HCEC 1CT (cell line): ENCODE results near the gene HS6ST2.

Source experiments
- DNase-seq: peaks from one replicate; pipeline ENCODE4 v3.0.0-alpha.2; 2017

The HS6ST2 gene

DNA sequence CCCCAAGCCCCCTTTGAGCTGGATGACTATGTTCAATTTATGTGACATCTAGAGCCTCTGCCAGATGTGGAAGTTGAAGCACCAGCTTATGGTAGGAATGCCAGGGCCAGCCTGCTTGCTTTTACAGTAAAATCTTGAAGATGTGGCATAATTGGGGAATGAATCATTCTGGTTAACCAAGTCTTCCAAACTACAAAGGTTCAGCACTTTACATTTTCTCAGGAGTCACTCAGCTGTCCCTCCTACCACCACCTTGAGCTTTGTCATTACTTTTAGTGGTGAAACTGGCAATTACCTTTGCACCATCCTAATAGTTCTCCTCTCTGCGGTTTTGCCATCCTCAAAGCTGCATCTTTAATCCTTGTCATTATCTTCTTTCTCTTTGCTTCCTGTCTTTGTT is 172.2 kb downstream of the HS6ST2 start:
- DNase-seq: no peak

DNA sequence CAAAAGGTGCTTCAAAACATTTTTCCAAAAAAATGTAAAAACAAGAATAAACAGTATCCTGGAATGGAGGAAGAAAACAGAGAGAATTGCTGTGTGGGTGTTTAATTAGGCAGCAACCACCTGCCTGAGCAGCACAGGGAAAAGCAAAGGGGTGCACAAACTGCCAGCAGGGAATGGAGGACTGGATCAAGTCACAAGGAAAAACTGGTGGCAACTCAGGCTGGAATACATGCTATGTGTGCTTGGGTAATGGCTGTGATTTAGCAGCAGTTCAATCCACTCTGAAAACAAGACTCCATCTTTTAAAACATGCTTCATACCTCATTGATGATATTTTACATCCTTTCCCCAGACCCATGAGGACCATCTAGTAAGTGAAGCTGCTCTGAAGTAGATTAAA is 179.5 kb downstream of the HS6ST2 start:
- no peak for DNase-seq

DNA sequence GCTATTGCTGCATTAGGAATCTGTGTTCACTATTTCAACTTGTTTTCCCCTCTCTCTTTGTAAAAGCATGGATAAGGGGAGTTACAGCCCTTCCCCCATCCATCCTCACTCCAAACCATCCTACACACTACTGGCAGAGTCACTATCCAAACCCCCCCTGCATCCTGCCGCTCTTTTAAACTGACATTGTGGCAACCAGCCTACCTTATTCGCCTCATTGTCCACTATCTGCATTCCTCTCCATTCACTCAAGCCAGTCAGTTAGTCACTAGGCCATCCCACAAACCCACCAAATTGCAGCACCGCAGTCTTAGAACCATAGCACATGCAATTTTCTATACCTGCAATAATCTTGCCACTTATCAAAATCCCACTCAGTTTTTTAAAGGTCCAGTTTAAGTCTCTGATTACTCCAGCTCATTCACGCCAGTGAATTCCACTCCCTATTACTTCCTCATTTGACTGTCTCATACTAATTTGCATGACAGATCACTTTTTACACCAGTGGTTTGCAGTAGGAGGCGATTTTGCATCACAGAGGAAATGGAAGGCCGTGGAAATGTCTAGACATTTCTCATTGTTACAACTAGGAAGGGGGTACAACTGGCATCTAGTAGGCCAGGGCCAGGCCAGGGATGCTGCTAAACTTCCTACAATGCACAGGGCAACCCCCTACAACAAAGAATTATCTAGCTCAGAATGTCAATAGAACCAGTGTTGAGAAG is 181.8 kb downstream of the HS6ST2 start:
- no peak for DNase-seq

DNA sequence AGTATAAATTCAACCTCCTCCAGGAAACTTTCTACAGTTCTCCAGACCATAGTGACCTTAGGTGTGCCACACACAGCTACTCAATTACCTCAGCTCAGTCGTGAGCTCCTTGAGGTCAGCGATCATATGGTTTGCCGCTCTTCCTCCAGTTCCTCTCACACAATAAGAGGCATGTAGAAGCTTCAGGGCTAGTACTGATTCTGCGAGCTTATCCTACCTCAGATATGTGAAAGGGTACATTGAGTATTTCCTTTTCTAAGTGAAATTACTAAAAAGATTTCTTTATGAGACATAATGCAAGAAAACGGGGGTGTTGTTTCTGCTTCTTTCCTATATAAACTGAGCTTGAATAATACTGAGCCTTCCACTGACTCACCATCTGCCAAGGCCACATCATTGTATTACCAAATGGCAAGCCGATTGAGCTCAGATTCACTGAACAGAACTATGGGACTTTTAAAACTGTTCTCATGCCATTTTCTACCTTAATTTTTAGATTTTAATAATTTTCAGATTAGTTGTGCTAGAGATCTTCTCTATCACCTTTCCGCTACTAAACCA is 183.1 kb downstream of the HS6ST2 start:
- no peak for DNase-seq

DNA sequence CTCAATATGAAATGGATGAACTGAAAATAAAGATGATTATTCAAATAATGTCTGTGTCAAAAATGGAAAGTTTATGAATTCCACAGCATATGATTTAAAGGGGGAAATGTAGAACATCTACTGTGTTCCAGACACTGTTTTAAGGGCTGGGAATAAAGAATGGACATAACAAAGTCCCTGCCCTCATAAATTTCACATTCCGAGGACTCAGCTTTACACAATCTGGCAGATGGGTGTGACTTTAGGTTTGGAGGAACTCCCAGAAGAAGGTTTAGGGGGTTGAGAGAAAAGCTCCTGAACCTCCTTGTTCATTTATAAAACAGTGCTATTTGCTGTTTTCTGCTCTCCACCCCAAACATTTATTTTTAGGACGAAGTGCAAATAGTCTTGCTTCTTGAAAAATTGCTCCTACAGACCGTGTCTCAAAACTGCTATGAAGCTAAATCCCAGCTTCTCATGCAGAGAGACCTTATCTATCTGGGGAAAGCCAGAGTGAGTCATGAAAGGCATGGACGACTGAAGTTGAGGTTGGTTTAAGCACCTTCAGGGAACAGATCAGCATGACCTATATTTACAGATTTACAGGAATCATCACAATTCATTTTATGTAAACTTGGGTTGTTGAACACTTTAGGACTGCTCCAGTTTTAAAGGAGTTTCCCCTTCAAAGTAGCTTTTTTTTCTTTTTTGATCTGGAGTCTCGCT is 184.3 kb downstream of the HS6ST2 start:
- no peak for DNase-seq

DNA sequence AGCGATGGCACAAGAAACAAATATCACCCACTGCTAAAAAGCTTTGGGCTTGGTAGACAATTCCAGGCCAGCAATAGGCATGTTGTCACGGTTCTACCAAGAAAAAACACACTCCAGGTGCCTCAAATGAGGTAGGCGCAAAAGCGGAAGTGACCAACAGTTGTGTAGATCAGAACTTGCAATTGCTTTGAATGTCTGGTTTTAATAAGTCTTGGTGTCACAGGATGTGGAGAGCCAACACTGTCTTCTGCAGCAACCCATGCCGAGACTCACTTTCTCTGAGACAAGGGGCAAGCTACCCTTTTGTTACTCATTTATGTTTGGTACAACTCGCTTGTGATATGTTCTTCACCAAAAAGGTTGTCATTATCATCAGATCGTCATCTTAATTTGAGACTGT is 188.8 kb downstream of the HS6ST2 start:
- DNase-seq: no peak

DNA sequence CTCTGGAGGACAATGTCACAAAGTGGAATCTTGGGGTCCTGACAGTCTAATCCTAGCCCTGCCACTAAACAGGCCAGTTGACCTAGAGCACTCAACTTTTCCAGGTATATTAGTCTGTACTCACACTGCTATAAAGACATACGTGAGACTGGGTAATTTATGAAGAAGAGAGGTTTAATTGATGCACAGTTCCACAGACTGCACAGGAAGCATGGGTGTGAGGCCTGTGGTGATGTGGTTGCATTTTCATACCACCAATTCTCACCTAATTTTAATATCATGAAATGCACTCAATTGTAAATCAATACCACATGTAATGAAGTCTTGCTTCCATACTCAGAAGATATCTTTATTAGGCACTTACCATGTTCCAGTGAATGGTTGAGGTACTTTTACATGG is 192.0 kb downstream of the HS6ST2 start:
- no peak for DNase-seq

DNA sequence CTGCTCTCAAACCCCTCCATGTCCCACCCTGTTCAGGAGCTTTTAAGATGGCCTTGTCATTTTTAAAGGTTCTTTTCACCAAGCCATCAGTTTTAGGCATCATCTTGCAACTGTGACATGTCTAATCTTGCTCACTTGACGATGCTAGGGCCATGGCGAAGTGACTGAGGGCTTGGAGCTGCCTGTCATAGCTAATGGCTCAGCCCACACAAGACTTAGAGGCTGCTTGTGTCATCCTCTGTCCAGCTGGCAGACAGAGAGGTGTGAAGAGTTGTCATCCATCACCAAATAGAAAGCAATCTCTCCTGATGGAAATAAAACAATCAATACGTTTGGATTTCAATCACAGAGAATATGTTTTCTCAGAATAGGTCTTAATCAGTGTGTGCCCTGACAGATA is 194.9 kb downstream of the HS6ST2 start:
- DNase-seq: no peak

DNA sequence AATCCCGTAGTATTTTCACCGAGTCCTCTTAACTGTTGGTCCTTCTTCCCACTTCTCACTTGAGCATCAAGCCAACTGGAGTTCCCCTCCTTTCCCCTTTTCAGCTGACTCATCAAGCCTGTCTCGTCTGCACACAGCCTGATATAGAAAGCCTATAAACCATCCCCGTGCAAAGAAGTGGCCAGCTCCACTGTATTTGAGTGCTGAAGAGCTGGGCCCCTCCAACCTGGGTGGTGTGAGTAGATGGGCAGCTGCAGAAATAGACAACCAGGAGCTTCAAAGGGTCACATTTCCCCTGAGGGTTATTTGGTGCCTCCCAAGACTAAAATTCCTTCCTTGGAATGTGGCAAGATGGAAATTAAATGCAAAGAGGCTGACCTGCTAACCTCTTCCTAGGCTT is 199.7 kb downstream of the HS6ST2 start:
- DNase-seq: no peak

DNA sequence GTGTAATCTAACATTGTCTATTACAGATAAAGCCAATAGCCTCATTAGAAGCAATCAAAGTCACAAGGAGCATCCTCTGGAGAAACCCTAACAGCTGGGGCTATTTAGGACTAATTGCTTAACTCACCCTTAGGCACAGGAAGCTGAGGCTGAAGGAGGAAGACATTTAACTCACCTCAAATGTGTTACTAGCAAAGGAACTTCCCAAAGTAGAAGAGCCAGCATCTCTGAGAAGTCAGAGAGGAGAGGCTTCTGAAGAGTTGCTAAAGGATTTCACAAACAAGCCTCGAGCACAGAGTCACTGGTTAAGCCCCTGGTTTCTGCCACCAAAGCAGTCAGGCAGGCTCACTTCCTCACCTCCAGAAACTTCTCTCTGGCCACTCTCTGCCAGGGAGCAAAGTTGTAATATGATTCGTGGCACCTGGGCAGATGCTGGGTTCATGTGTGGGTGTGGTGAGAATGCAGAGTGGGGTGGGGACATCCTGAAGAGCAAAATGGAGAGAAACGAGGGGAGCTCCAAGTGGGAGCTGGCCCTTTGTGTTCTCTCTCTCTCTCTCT is 201.3 kb downstream of the HS6ST2 start:
- no peak for DNase-seq

DNA sequence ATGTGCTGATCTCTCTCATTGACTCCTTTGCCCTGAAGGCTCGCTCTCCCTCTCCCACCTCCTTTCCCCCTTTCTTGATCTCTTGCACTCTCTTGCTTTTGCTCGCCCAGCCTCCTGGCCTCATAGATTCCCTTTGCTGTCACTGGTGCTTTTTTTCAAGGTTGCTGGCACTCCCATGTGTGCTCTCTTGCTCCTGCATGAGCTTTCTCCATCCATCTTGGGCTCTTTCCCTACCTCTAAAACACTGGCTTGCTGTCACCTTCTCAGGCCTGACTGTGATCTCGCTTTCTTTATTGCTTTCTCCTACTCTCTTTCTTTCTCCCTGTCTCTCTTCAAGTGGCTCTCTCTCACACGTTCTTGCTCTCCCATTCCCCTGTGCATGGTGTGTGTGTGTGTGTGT is 202.0 kb downstream of the HS6ST2 start:
- no peak for DNase-seq

DNA sequence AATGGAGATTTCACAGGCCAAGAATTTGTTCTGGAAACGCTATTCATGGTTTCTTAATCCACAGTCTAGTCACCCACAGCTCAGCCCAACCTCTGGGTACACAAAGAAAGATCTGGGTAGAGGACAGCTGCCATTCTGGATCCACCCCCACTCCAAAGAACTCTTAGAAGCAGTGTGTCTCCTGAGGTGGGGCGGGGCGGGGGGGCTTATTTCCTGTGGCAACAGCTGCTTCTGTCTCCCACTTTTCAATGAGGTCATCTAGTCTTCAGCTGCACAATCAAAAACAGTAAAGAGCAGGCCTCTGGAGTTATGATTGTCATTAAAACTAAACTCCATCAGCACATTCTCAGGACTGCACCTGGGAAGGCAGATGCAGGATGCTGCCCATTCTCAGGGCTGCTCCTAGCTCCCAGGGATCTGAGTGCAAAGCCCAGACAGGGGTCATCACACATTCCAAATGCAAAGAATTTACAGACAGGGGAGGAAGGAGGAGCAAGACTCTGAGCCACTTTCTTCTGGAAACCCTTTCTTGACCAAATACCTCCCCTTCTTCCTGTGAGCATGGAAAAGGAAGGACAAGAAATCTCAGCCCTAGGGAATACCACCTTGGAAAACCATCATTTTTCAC is 207.3 kb downstream of the HS6ST2 start:
- DNase-seq: no peak

DNA sequence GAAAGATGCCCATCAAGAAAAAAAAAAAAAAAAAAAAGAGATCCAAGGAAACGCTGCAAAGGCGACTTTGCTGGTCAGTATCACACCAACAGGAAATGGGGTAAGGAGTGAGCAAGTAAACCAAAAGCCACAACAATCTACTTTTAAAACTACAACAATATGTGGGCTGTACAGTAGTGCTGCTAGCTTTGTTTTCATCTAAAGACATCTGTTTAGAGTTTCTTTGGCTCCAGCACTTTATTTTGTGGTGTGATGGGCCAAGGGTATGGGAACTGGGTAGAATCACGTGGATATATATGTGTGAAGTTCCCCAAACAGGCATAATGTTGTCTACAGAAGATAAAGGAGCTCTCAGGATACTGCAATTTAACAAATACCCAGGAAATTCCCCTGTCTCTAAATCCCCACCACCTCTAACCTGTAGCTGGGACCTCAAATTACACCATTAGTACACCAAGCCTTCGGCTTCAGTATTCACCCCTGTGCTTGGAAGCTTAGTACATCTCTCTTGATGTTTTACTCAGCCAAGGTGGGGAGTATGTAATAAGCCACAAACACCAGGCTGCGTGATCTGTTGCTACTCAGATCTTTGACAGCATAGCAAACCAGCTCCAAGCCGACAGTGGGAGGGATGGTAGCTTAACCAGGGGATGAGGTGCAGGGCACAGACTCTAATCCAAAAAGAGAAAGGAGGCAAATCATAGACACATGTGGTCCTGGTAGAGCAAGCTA is 207.9 kb downstream of the HS6ST2 start:
- no peak for DNase-seq

DNA sequence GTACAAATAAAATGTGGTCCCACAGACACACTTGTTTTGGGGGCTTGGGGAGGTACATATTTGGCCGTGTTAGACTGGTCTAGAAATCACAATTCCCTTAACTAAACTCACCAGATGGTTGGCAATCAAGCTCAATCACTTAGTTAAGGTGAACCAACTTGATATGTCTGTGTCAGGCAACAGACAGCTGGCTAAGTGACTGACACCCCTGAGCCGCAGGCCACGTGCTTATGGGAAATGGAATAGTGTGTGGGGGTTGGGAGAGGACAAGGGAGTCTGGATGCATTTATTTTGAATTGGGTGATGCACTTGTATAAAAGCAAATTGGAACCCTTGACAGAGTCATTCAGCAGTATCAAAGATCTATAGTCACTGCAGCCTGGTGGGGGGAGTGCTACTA is 209.0 kb downstream of the HS6ST2 start:
- DNase-seq: no peak

DNA sequence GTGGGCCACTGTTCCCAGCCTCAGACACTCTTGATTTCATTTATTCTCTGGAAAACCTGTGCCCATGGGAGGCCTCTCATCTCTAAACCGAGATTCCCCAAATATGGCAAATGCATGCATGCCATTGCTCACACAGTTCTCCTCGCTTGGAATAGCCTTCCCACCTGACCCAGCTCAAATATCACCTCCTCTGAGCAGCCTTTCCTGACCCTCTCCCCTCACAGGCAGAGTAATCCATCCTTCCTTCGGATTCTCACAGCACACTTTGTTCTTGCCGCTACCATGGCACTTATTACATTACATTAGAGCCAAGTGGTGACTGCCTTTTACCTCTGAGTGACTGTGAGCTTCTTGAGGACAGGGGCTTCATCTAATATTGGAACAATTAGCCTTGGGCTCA is 209.5 kb downstream of the HS6ST2 start:
- no peak for DNase-seq

DNA sequence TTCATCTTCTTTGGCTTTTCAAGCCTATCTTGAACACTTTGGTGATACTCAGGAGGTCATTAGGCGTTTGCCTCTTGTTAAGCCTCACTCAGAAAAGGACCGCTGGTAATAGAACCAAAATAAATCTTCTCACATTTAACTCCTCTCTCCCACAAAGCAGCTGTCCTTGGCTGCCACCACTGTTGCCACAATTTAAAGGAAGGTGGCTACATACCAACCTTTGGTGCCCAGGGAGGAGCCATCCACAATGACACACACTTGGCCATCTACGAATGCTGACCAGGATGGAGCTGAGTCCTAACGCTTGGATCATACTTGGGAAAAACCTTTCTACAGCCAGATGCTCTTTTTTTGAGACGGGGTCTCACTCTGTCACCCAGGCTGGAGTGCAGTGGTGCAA is 210.2 kb downstream of the HS6ST2 start:
- DNase-seq: no peak

DNA sequence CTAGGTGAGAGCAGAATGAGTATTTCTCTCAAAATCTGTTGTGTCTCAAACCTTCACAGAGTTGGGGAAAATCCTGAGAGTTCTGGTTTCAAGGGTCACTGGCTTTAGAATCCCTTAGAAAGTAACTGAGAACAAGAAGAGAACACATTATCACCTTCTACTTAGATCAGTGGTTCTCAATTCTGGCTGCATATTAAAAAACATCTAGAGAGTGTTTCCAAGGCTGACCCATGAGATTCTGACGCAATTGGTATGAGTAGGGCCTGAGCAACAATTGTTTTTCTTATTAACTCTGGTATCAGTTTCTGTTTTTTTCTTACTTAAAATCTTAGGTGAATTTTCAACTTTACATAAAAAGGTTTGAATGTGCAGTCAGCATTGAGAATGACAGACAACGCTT is 212.8 kb downstream of the HS6ST2 start:
- DNase-seq: no peak

DNA sequence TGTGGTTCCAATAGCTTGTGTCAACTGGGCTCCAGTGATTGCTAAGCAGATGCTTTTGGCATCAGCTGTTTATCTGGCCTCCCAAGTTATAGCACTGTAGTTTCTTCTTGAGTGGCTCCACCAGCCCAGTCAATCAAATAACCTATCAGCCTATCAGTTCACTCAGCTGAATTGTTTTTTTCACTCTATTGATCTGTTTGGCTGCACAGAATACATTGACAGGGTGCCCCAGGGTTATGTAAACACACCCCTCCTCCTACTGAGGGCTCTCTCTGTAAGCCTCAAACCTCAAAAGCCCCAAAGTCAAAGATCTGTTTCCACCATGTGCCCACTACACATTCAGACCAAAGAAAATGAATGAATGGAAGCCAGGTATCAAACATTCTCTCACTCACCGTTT is 214.0 kb downstream of the HS6ST2 start:
- DNase-seq: no peak

DNA sequence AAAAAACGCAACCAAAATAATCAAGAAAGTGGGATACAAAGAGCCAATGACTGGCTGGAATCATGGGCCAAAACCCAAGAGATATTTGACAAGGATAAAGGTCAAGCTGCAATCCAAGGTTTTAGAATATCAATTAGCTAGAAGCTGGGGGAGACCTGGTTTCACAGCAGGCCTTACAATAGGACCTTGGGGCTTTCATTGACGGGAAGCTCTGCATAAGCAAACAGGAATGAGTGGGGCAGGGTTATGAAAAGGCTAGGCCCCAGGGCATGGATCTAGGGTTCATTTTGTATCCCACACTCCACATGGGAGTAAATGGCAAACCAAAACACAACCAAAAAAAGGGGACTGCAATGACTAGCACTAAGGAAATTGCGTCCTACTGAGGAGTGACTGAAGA is 215.3 kb downstream of the HS6ST2 start:
- DNase-seq: no peak

DNA sequence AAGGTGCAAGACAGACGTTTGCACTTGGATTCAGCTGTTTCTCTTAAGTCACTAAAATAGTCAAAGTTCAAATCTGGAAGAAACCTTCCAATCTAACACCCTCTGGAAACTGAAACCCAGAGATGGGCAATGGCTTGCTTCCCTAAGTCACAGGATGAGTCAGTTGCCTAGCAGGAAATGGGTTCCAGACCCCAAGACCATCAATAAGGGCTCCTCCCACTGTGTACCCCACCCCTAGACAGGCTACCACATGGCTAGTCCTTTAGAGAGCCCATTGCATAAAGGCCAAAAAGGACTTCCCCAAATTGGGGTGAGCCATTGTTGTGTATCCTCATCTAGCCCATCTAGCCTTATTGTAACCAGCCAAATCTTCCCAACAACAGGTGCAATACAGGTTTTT is 216.2 kb downstream of the HS6ST2 start:
- no peak for DNase-seq

DNA sequence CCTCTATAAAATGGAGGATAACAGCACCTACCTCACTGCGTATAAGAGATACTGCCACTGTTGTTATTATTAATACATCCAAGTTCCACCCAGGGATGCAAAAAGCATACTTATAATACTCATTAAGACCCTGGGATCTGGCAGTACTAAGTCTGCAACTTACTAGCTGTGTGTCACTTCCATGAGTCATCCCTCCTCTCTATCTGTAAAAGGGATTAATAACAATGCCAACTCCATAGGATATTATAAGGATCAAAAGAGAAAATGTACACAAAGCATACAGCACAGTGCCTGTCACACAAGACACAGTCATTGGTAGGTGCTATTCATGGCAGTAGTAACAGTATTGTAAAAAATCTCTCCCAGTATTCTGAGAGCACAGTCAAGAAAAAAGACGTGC is 216.7 kb downstream of the HS6ST2 start:
- no peak for DNase-seq

DNA sequence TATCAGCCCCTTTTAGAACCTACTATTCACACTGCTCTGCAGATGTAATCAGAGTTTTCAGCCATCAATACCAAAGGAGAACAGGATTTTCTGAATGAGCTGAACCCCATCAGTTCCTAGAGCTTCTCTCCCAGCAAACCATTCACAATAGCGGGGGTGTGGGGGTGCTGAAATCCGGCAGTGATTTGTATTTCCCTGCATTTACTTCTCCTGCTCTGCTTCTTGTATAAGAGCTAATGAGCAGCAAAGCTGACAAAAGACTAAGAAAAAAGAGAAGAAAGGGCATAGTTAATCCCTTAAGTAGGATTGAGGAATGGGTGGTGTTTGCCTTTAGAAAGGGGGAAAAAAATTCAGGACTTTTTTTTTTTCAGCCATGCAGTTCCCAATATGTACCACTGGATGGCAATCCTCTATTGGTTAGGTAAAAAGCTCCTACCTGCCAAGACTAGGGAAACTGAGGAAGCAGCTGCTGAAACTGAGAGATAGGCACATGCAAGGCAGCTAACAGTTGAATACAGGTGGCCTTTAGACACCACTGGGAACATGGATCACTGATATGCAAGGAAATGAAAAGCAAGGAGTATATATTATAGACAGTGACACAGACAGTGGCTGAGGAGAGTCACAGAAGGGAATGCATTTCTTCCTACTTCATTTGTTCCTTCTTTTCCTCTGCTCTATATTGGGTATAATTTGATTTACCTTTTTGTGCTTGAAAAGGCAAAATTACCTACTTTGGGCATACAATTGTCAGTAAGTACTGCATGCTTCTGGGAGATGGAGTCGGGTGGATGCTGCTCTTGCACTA is 217.9 kb downstream of the HS6ST2 start:
- DNase-seq: no peak
